Keratinocyte (primary cell): ENCODE measurements around the gene GP1BB. TPM values are rescaled to one million over a fixed set of nuclear protein-coding genes. Genes with fewer than 3 reads are reported as not detected.

Source experiments
- DNase-seq: peaks from one replicate; pipeline ENCODE4 v3.0.0-alpha.2; 2011; ENCODE audit warnings: low read depth, missing footprints, low spot score
- FAIRE-seq: peaks from 2 replicates; lab custom pipeline; 2011; peaks lifted over from hg19 to GRCh38; lab: Jason Lieb, UNC
- H2AFZ ChIP-seq: 2 replicates; pipeline ENCODE4 v1.6.0; 2012; ENCODE audit warnings: low read length, control low read depth, inconsistent platforms; ENCODE audit not compliant: control insufficient read depth
- H3K27ac ChIP-seq: 2 replicates; pipeline ENCODE4 v1.5.1; 2011; ENCODE audit warnings: low read length; ENCODE audit not compliant: control insufficient read depth, insufficient read depth
- H3K27me3 ChIP-seq: 3 replicates; pipeline ENCODE4 v1.6.0; 2011; ENCODE audit warnings: low read length; ENCODE audit not compliant: control insufficient read depth, insufficient read depth; ENCODE audit errors: extremely low read depth
- H3K36me3 ChIP-seq, 2 experiments: 2 replicates in 1 of 2; 3 replicates in 1 of 2; pipeline ENCODE4 v1.5.1; 2011; ENCODE audit warnings: low read length in 2 of 2, mild to moderate bottlenecking in 1 of 2; ENCODE audit not compliant: control insufficient read depth in 2 of 2, insufficient read depth in 2 of 2; ENCODE audit errors: extremely low read depth in 1 of 2
- H3K4me1 ChIP-seq: 3 replicates; pipeline ENCODE4 v1.5.1; 2011; ENCODE audit warnings: low read length; ENCODE audit not compliant: control insufficient read depth, insufficient read depth; ENCODE audit errors: extremely low read depth
- H3K4me2 ChIP-seq: 3 replicates; pipeline ENCODE4 v1.6.0; 2011; ENCODE audit warnings: low read depth, low read length; ENCODE audit not compliant: control insufficient read depth, insufficient read depth; ENCODE audit errors: extremely low read depth
- H3K4me3 ChIP-seq, 3 experiments: fragments of 200-600 bp in 1 of 3; sonication (generic) in 1 of 3; 2 replicates in 2 of 3; 3 replicates in 1 of 3; pipeline ENCODE4 v1.5.1; 2011 to 2016; ENCODE audit warnings: low read length in 3 of 3, mild to moderate bottlenecking in 3 of 3, control low read depth in 2 of 3, inconsistent platforms in 1 of 3, low read depth in 1 of 3, mixed read lengths in 1 of 3, mixed run types in 1 of 3, moderate library complexity in 1 of 3; ENCODE audit not compliant: control insufficient read depth in 2 of 3, insufficient read depth in 2 of 3; ENCODE audit errors: extremely low read depth in 1 of 3
- H3K79me2 ChIP-seq: 2 replicates; pipeline ENCODE4 v1.6.0; 2012; ENCODE audit warnings: low read length; ENCODE audit not compliant: control insufficient read depth, insufficient read depth
- H3K9ac ChIP-seq: 3 replicates; pipeline ENCODE4 v1.6.0; 2011; ENCODE audit warnings: low read length; ENCODE audit not compliant: control insufficient read depth, insufficient read depth; ENCODE audit errors: extremely low read depth
- H3K9me1 ChIP-seq: 3 replicates; pipeline ENCODE4 v1.6.0; 2011; ENCODE audit warnings: low read length; ENCODE audit not compliant: control insufficient read depth, insufficient read depth; ENCODE audit errors: extremely low read depth
- H3K9me3 ChIP-seq: 2 replicates; pipeline ENCODE4 v1.5.1; 2012; ENCODE audit warnings: low read depth, low read length; ENCODE audit not compliant: control insufficient read depth
- H4K20me1 ChIP-seq: 3 replicates; pipeline ENCODE4 v1.6.0; 2011; ENCODE audit warnings: low read length; ENCODE audit not compliant: control insufficient read depth, insufficient read depth; ENCODE audit errors: extremely low read depth
- CTCF ChIP-seq, 3 experiments: IDR thresholded peaks in 1 of 3; conservative IDR thresholded peaks in 1 of 3; optimal IDR thresholded peaks in 1 of 3; 2 replicates in 2 of 3; 3 replicates in 1 of 3; pipeline versions ENCODE3 to v1.5.1; 2011; ENCODE audit warnings: low read length in 3 of 3, mild to moderate bottlenecking in 3 of 3, moderate library complexity in 2 of 3, control low read depth in 1 of 3, inconsistent platforms in 1 of 3; ENCODE audit not compliant: insufficient read depth in 2 of 3; ENCODE audit errors: extremely low read depth in 1 of 3
- EZH2 ChIP-seq: IDR thresholded peaks from one replicate; pipeline ENCODE4 v1.6.1; 2012; ENCODE audit warnings: inconsistent platforms, mild to moderate bottlenecking, low read length, moderate library complexity
- dilution Hi-C: fragments of 300-500 bp; cut with MboI; formaldehyde crosslinking; loops from one replicate; pipeline ENCODE4 v1.7.0; 2020; ENCODE audit warnings: low sequenced_read_pairs; ENCODE audit not compliant: extremely low pct_ligation_motif_present
- polyA plus RNA-seq, 5 experiments: library from polyadenylated mRNA; depleted of rRNA in 3 of 5; stranded (reverse) in 3 of 5; stranded (forward) in 1 of 5; unstranded in 1 of 5; fragments of >200 nt; gene quantifications; 1 replicate in 1 of 5; 2 replicates in 3 of 5; 3 replicates in 1 of 5; pipeline versions ENCODE4 v1.2.1 to v1.2.3, GENCODE V29; 2011 to 2012; ENCODE audit warnings: missing spikeins in 2 of 5, low read depth in 1 of 5, low replicate concordance in 1 of 5

GP1BB gene
- polyA plus RNA-seq, 1 donor (not counting 4 experiments of a cell fraction or from before 2014, with no cell fraction given) = 0.05 TPM

GRCh38 chr22:19679522-19680101 lies 43.7 kb upstream of the GP1BB start:
- no peak overlapping the region for H3K4me3 ChIP-seq
- no peaks in the 10 kb centered on the region for H4K20me1 ChIP-seq
- no peak overlapping the region for H3K27ac ChIP-seq
- DNase-seq (no peak), FAIRE-seq (no peak)
- H3K4me2 ChIP-seq = no peak overlapping the region
- H3K9me3 ChIP-seq = no peaks in the 10 kb centered on the region
- H3K79me2 ChIP-seq = no peaks in the 10 kb centered on the region
- H3K4me1 ChIP-seq = no peaks in the 10 kb centered on the region
- no peaks in the 10 kb centered on the region for H3K36me3 ChIP-seq
- H2AFZ ChIP-seq = no peak overlapping the region
- no peak overlapping the region for H3K9ac ChIP-seq
- dilution Hi-C loops = no loop called here
- no peaks in the 10 kb centered on the region for H3K9me1 ChIP-seq
- H3K27me3 ChIP-seq = peaks cover 10% of the 10 kb centered on the region
- TF ChIP-seq EZH2 (no peak), CTCF (optimal IDR thresholded peaks at IDR 0.05 in 1 of 3, IDR thresholded peaks at IDR 0.05 in 1 of 3, conservative IDR thresholded peaks at IDR 0.05 in 1 of 3; ENCODE audit: extremely low read depth in 1 of 3, insufficient read depth in 2 of 3, low read length in 3 of 3) (peak; percentile 69 to 94 (median 72))

GRCh38 chr22:19680287-19680881 lies 43.0 kb upstream of the GP1BB start:
- FAIRE-seq (no peak), DNase-seq (no peak)
- peaks cover 10% of the 10 kb centered on the region for H3K27me3 ChIP-seq
- dilution Hi-C loops = no loop called here
- H3K36me3 ChIP-seq = no peaks in the 10 kb centered on the region
- no peaks in the 10 kb centered on the region for H3K9me1 ChIP-seq
- H3K4me1 ChIP-seq = no peaks in the 10 kb centered on the region
- no peak overlapping the region for H3K4me3 ChIP-seq
- H3K9ac ChIP-seq = no peak overlapping the region
- TF ChIP-seq CTCF (optimal IDR thresholded peaks at IDR 0.05 in 1 of 3, IDR thresholded peaks at IDR 0.05 in 1 of 3, conservative IDR thresholded peaks at IDR 0.05 in 1 of 3; ENCODE audit: extremely low read depth in 1 of 3, insufficient read depth in 2 of 3, low read length in 3 of 3) (no peak), EZH2 (no peak)
- H3K9me3 ChIP-seq = no peaks in the 10 kb centered on the region
- no peaks in the 10 kb centered on the region for H3K79me2 ChIP-seq
- H2AFZ ChIP-seq = no peak overlapping the region
- no peak overlapping the region for H3K27ac ChIP-seq
- H4K20me1 ChIP-seq = no peaks in the 10 kb centered on the region
- H3K4me2 ChIP-seq = no peak overlapping the region
